Panc1 (cell line): Measurements from ENCODE around the gene DEPP1.

Experiments used
- CTCF ChIP-seq: fragments of 450-650 bp; IDR thresholded peaks from 2 replicates; pipeline ENCODE4 v1.5.1; 2017; ENCODE audit warnings: mild to moderate bottlenecking
- POLR2AphosphoS5 ChIP-seq: IDR thresholded peaks from 2 replicates; pipeline ENCODE4 v1.6.1; 2012; ENCODE audit warnings: mild to moderate bottlenecking, low read depth, low read length, moderate library complexity
- SIN3A ChIP-seq: IDR thresholded peaks from 2 replicates; pipeline ENCODE4 v1.6.1; 2012; ENCODE audit warnings: low read depth, mild to moderate bottlenecking, low read length, moderate library complexity, borderline replicate concordance; ENCODE audit not compliant: insufficient read depth

GRCh38 chr10:45004661-45005060, 26.1 kb upstream of the DEPP1 start:
- TF ChIP-seq CTCF (no peak), SIN3A (no peak), POLR2AphosphoS5 (no peak)
